ENCODE measurements around the gene MBD3L2. TPM values are rescaled to one million over a fixed set of nuclear protein-coding genes. Genes with fewer than 3 reads are reported as not detected.
A peak's percentile ranks its signal among the peaks of the same experiment; 100 is the strongest.
"Not testable (repeated sequence)": the region's sequence is repeated elsewhere in the genome, so short reads cannot be mapped to it uniquely, and the experiment has no call there.

Gene MBD3L2
- total RNA-seq, 1 experiment from 2014 or later = not detected

DNA sequence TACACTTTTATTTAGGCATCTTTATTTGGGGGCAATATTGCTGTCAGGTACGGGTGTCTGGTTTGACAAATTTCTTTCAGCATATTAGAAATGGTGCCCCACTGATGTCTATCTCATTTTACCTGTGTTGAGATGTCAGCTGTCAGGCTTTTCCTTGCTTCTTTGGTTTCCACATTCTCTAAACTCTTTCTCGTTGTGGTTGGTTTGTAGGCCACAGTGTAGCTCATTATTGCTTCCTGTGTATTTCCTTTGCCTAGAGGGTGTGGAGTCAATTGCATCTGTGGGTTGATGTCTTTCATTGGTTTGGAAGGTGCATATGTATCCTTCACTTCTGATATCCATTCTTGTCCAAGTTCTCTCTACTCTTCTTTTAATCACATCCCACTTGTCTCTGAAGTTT is 10.9 kb downstream of the MBD3L2 start:
- DNase-seq (ENCODE audit: low spot score) = not testable (repeated sequence)

DNA sequence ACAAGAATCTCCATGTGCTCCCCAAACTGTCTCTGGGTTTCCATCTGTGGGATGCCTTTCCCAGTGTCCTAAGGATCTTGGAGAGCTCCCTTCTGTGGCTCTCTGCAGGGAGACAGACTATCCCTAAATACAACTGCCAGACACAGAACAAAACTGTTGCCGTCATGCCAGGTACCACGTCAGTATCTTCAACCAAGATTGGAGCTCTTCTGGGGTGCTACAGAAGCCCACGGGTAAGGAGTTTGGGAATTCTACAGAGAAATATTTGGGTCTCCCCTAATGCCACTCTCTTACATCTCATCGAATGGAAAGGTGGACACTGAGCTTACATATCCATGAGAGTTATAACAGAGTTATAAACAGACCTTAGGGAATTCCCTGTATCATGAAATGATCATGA is 14.2 kb downstream of the MBD3L2 start:
- no peak for DNase-seq (ENCODE audit: low spot score)

DNA sequence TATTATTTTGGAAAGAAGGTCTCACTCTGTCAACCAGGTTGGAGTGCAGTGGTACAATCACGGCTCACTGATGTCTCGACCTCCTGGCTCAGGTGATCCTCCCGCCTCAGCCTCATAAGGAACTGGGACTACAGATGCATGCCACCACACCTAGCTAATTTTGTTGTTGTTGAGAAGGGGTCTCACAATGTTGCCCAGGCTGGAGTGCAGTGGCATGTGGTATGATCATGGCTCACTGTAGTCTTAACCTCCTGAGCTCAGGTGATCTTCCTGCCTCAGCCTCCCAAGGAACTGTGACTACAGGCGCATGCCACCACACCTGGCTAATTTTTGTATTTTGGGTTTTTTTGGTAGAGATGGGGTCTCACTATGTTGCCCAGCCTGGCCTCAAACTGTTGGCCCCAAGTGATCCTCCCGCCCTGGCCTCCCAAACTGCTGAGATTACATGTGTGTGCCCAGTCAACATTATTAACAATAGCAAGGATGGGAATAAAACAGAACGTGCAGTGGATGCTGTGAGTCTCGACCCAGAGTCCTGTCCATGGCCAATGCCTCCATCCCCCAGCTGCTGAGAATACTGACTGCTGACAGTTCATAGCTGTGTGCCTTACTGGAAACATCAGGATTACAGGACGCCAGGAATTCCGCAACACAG is 14.8 kb downstream of the MBD3L2 start:
- peak; percentile 3 for DNase-seq (ENCODE audit: low spot score)

DNA sequence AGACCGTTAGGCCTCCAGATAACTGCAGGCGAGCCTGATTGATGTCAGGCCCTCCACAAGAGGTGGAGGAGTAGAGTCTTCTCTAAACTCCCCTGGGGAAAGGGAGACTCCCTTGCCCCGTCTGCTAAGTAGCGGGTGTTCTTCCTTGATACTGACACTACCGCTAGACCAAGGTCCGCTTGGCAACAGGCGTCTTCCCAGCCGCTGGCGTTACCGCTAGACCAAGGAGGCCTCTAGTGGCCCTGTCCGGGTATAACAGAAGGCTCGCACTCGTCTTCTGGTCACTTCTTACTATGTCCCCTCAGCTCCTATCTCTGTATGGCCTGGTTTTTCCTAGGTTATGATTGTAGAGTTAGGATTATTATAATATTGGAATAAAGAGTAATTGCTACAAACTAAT is 18.0 kb downstream of the MBD3L2 start:
- DNase-seq (ENCODE audit: low spot score) = peak; percentile 37

DNA sequence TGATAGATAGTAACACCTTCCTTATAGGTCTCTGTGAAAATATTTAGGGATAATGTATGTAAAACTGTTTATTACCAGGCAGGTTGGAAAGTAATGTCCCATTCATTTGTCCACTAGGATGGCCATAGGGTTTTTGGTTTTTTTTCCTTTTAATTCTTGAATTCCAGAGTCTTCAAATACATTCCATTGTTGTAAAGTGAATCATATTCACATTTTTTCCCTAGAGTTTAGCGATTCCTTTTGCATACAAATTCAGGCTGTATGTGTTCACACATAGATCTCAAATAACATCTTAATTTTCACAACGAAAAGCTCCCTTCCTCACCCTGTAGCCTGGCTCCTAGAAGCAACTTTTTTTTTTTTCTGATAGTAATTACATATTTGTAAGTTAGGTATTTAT is 18.6 kb downstream of the MBD3L2 start:
- DNase-seq (ENCODE audit: low spot score) = peak; percentile 0

DNA sequence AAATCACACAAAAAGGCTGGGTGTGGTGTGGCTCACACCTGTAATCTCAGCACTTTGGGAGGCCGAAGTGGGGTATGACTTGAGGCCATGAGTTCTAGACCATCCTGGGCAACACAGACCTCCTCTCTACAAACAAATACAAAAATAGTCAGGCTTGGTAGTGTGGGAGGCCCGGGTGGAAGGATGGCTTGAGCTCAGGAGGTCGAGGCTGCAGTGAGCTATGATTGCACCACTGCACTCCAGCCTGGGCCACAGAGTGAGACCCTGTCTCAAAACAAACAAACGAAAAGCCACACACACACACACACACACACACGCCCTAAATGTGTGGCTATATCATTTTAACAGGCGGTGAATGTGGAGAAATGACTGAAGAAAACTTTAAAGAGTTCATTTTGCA is 19.5 kb downstream of the MBD3L2 start:
- DNase-seq (ENCODE audit: low spot score) = peak; percentile 1

DNA sequence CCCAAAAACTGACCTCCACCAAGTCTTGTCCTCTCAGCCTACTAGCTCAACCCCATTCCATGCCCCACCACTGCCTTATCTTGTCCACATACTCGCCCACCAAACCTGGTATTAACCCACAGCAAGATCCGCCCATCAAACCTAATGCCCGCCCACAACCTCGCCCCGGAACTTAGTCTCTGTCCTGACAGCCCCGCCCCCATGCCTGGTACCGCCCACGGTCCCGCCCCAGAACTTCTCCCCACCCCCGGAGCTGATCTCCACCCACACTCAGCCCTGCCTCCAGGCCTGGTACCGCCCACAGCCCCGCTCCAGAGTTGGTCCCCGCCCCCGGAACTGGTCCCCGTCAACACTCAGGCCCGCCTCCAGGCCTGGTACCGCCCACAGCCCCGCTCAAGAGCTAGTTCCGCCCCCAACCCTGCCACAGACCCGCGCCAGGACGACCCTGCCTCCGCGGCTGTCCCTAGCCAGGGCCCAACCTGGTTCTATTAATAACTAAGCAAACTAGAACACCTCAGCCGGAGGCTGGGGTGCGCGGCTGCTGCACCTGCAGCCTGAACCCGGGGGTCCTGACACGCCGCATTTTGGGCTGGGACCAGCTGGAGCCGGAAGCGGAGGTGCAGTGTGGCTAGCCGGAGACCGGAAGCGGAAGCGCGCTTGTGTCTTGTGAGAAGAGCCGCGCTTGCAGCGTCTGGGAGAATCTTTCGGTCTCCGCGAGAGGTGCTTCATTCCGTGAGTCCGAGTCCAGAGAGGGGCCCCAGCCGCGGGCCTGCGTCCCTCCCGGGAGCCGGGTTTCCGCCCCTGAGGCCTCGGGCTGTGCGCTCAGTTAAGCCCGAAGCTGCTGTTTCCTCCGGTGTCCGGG is 20.2 kb downstream of the MBD3L2 start, which contains the start of gene ZNF557:
TSS of gene ZNF557 (plus strand) at position 662 of the 862 bp plus-strand sequence. CDS start 5,372 bp downstream, outside the sequence.
- peak; percentile 97 for DNase-seq (ENCODE audit: low spot score)

DNA sequence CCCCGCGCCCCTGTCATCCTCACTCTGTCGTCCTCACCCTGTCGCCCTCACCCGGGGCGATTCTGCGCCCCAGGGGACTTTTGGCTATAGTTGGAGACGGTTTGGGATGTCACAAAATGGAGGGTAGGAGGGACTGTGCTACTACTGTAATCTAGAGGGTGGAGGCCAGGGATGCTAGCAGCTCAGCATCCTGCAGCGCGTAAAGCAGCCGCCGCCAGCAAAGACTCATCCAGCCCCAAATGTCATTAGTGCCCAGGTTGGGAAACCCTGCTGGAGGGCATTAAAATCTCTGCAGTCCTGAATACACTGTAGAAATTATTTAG is 20.7 kb downstream of the MBD3L2 start:
- no peak for DNase-seq (ENCODE audit: low spot score)

DNA sequence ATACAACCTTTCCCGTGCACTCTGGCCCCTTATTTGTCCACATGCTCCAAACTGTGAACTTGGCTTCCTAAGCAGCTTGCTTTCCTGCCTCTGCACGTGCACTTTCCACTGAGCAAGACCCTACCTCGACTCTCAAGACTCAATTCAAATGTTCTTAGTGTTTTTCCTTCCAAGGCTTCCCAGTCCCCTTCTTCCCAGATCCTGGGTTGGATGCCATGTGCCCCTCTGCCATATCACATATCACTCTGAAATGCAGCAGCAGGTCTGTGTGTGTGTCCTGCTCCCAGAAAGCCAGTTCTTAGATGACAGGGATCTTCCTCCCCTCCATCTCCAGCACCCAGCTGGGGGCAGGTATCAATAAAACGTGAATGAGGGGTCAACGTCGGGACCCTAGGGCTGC is 23.4 kb downstream of the MBD3L2 start:
- no peak for DNase-seq (ENCODE audit: low spot score)

DNA sequence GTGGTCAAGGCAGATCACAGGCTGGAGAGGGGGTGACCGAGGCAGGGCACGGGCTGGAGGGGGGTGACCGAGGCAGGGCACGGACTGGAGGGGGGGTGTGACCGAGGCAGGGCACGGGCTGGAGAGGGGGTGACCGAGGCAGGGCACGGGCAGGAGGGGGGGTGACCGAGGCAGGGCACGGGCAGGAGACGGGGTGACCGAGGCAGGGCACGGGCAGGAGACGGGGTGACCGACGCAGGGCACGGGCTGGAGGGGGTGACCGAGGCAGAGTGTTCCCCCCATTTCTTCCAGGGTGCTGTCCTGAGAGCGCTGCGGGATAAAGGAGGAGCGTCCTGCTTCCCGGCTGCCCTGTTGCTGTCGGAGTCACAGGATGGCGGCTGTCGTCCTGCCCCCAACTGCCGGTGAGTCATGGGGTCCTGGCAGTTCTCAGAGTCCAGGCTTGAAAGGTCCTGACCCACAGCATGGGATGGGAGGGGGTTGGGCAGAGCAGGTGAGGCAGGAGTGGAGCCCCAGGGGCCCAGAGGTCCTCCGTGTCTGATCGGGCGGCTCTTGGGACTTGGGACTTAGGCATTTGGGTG is 25.7 kb downstream of the MBD3L2 start:
- DNase-seq (ENCODE audit: low spot score) = no peak

DNA sequence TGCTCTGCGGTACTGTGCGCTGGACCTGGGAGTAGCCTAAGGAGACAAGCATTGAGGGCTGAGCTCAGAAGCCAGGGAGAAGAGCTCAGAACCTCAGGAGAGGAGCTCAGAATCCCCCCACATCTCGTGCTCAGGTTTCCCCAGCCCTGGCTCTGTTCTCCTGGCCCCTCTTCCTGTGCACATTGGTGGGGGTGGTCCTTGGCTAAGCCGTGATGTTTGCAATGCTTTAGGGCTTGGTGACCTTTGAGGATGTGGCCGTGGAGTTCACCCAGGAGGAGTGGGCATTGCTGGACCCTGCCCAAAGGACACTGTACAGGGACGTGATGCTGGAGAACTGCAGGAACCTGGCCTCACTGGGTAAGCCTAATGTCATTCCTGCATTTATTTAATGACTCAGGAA is 27.0 kb downstream of the MBD3L2 start:
- DNase-seq (ENCODE audit: low spot score) = no peak

DNA sequence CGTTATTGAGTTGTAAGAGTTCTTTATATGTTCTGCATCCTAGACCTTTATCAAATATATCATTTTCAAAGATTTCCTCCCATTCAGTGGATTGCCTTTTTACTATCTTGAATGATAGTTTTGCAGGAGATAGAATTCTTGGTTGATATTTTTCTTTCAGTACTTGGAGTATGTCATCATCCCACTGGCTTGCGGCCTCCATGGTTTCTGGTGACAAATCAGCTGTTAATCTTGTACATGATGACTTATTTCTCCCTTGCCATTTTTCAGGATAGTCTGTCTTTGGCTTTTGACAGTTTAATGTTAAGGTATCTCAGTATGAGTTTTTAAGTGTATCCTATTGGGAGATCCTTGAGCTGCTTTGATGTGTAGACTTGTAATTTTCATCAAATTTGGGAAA is 28.9 kb downstream of the MBD3L2 start:
- DNase-seq (ENCODE audit: low spot score) = no peak

DNA sequence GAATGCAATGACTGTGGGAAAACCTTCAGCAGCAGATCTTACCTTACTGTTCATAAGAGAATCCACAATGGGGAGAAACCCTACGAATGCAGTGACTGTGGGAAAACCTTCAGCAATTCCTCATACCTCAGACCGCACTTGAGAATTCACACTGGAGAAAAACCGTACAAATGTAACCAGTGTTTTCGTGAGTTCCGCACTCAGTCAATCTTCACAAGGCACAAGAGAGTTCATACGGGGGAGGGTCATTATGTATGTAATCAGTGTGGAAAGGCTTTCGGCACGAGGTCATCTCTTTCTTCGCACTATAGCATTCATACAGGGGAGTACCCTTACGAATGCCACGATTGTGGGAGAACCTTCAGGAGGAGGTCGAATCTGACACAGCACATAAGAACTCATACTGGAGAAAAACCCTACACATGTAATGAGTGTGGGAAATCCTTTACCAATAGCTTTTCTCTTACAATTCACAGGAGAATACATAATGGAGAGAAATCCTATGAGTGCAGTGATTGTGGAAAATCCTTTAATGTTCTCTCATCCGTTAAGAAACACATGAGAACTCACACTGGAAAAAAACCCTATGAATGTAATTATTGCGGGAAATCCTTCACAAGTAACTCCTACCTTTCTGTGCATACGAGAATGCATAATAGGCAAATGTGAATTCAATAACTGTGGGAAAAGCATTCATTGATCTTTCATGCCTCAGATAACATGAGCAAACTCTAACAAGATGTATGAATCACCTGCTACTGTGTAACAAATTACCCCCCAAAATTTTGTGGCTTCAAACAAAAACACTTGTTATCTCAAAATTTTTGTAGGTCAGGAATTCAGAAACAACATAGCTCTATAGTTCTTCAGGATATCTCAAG is 34.2 kb downstream of the MBD3L2 start:
- peak; percentile 48 for DNase-seq (ENCODE audit: low spot score)

DNA sequence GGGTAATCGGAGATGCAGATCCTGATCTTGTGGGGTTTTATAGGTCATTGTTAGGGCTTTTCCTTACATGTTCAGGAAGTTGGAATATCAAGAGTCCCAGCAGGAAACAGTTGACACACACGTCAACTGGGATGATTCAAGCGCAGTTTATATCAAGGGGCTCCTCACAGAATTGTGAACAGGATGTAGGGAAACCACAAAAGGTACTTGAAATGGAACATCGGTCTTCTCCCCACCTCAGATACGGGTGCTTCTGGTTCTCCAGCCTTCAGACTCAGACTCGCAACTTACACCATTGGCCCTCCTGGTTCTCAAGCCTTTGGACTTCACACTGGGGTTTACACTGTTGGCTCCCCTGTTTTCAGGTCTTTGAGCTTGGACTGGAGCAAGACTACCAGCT is 39.9 kb downstream of the MBD3L2 start:
- DNase-seq (ENCODE audit: low spot score) = no peak

DNA sequence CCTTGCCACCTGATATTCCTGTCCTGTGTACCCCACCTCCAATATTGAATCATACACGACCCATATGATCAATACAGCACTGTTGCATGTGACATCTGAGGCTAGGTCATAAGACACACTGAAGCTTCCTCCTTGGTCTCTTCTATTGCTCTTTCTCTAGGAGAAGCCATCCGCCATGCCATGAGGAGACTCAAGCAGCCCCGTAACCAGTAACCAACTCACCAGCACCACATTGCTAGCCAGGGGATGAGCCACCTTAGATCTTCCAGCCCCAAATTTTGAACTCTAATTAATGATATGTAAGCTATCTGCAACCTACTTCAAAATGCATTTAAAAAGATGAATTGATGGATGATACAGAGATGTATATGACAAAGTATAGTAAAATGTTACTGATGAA is 49.0 kb downstream of the MBD3L2 start:
- DNase-seq (ENCODE audit: low spot score) = no peak

DNA sequence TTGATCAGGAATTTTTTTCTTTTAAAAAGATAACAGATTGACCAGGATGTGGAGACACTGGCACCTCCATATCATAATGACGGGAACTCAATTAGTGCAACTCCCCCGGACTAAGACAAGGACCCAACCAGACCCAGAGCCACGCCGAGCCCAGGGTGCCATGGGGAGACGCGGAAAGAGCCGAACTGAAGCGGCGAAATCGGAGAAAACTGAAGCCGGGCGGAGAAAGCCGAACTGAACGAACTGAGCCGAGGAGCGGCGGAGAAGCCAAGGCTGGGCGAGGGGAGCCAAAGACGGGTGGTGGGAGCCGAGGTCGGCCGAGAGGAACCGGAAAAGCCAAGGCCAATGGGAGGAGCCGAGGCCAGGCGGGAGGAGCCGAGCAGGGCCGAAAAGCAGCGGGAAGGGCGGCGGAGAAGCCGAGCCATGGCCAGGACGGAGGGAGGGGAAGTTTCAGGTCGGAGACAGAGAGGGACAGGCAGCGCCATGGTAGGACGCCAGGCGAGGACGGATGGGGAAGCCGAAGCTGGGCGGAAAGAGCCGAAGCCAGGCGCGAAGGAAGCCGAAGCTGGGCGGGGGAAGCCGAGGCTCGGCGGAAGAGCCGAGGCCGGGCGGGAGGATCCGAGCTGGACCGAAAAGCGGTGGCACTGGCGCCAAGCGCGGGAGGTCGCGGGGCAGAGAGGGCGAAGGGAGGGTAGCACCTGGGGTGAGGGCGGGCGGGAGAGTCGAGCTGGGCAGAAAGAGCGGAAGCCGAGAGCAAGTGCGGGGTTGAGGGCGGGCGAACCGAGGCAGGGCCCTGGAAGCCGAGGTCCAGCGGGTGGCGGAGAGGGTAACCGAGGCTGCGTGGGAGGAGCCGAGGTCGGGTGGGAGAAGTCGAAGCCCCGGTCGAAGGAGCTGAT is 49.8 kb downstream of the MBD3L2 start:
- DNase-seq (ENCODE audit: low spot score) = peak; percentile 95

DNA sequence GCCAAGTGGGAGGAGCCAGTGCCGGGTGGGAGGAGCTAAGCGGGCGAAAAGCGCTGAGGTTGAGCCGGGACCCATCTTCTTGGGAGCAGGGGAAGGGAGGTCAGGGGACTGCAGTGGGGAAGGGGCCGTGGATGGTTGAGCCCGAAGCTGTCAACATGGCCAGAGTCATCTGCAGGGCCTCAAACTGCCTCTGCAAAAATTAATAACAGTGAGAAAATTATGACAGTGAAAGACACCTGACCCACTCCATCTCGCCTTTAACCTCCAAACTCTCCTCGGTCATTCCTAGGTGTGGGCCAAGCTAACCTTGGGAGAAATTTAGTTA is 50.4 kb downstream of the MBD3L2 start:
- DNase-seq (ENCODE audit: low spot score) = no peak
